GM21447 (cell line): ENCODE measurements around the gene ACAD10.

ENCODE experiments used
- ATAC-seq: cut with Tn5 transposase; IDR thresholded peaks from one replicate; pipeline ENCODE4 v1.9.1; 2021; ENCODE audit not compliant: unreplicated experiment

Gene ACAD10

GRCh38 chr12:111775205-111776193 is 89.6 kb downstream of the ACAD10 start:
- ATAC-seq = peak; percentile 69

- no peak for ATAC-seq
These were observed 91.0 kb downstream of the ACAD10 start for GRCh38 chr12:111776836-111777344.

- no peak for ATAC-seq
These were observed 91.6 kb downstream of the ACAD10 start for GRCh38 chr12:111777345-111778045.

GRCh38 chr12:111780166-111780565 is 94.3 kb downstream of the ACAD10 start:
- no peak for ATAC-seq

- no peak for ATAC-seq
These were observed 94.8 kb downstream of the ACAD10 start for GRCh38 chr12:111780615-111781014.

GRCh38 chr12:111781085-111781658 is 95.3 kb downstream of the ACAD10 start:
- ATAC-seq = no peak

GRCh38 chr12:111783046-111783445 is 97.2 kb downstream of the ACAD10 start:
- no peak for ATAC-seq

- ATAC-seq = no peak
These were observed 99.1 kb downstream of the ACAD10 start for GRCh38 chr12:111784953-111785352.

GRCh38 chr12:111785651-111786050 is 99.8 kb downstream of the ACAD10 start:
- ATAC-seq = no peak

GRCh38 chr12:111788178-111788654 is 102.4 kb downstream of the ACAD10 start:
- no peak for ATAC-seq

GRCh38 chr12:111789779-111790178 is 103.9 kb downstream of the ACAD10 start:
- no peak for ATAC-seq

- no peak for ATAC-seq
These were observed 105.7 kb downstream of the ACAD10 start for GRCh38 chr12:111791507-111791906.

- ATAC-seq = no peak
These were observed 106.5 kb downstream of the ACAD10 start for GRCh38 chr12:111792155-111792855.

GRCh38 chr12:111792856-111793235 is 107.0 kb downstream of the ACAD10 start:
- ATAC-seq = no peak

GRCh38 chr12:111798182-111798581 is 112.3 kb downstream of the ACAD10 start:
- ATAC-seq = no peak

- no peak for ATAC-seq
These were observed 113.9 kb downstream of the ACAD10 start for GRCh38 chr12:111799758-111800157.

GRCh38 chr12:111803038-111803626 is 117.3 kb downstream of the ACAD10 start:
- ATAC-seq = no peak

- ATAC-seq = no peak
These were observed 118.0 kb downstream of the ACAD10 start for GRCh38 chr12:111803851-111804250.

- ATAC-seq = no peak
These were observed 120.5 kb downstream of the ACAD10 start for GRCh38 chr12:111806304-111806703.
